HG02588 (cell line): ENCODE measurements around the gene SMIM10L2A.
"Not testable (repeated sequence)": the region's sequence is repeated elsewhere in the genome, so short reads cannot be mapped to it uniquely, and the experiment has no call there.

Experiments
- ATAC-seq: cut with Tn5 transposase; IDR thresholded peaks from one replicate; pipeline ENCODE4 v1.9.1; 2021; ENCODE audit warnings: mild to moderate bottlenecking, moderate library complexity; ENCODE audit not compliant: unreplicated experiment

The SMIM10L2A gene

GRCh38 chrX:135449637-135450550, 28.1 kb downstream of the SMIM10L2A start:
- no peak for ATAC-seq

- no peak for ATAC-seq
Observed at GRCh38 chrX:135453381-135453780, 31.6 kb downstream of the SMIM10L2A start.

GRCh38 chrX:135454816-135455215, 33.1 kb downstream of the SMIM10L2A start:
- ATAC-seq, result no peak

GRCh38 chrX:135461756-135462155, 40.0 kb downstream of the SMIM10L2A start:
- ATAC-seq, result not testable (repeated sequence)

- ATAC-seq, result no peak
Observed at GRCh38 chrX:135463937-135464336, 42.2 kb downstream of the SMIM10L2A start.

GRCh38 chrX:135476378-135476777, 54.6 kb downstream of the SMIM10L2A start:
- no peak for ATAC-seq

GRCh38 chrX:135477576-135477975, 55.8 kb downstream of the SMIM10L2A start:
- no peak for ATAC-seq
